GM21619 (cell line): ENCODE results near the gene SORCS2.

ENCODE experiments used
- ATAC-seq: cut with Tn5 transposase; IDR thresholded peaks from one replicate; pipeline ENCODE4 v1.9.1; 2021; ENCODE audit not compliant: unreplicated experiment

The SORCS2 gene

GRCh38 chr4:7461230-7461629 is 268.9 kb downstream of the SORCS2 start:
- no peak for ATAC-seq

GRCh38 chr4:7462509-7462971 is 270.2 kb downstream of the SORCS2 start:
- no peak for ATAC-seq

GRCh38 chr4:7463566-7464258 is 271.4 kb downstream of the SORCS2 start:
- no peak for ATAC-seq

- ATAC-seq, result no peak
Observed at GRCh38 chr4:7464259-7464655, 271.9 kb downstream of the SORCS2 start.

- ATAC-seq, result no peak
Observed at GRCh38 chr4:7465017-7465416, 272.7 kb downstream of the SORCS2 start.

- ATAC-seq, result no peak
Observed at GRCh38 chr4:7466215-7466614, 273.9 kb downstream of the SORCS2 start.

- ATAC-seq, result no peak
Observed at GRCh38 chr4:7466904-7467303, 274.6 kb downstream of the SORCS2 start.

GRCh38 chr4:7467471-7467870 is 275.1 kb downstream of the SORCS2 start:
- ATAC-seq, result no peak

- ATAC-seq, result no peak
Observed at GRCh38 chr4:7469023-7469422, 276.7 kb downstream of the SORCS2 start.

- ATAC-seq, result no peak
Observed at GRCh38 chr4:7470111-7470510, 277.8 kb downstream of the SORCS2 start.

GRCh38 chr4:7470522-7471128 is 278.3 kb downstream of the SORCS2 start:
- ATAC-seq, result no peak

- ATAC-seq, result no peak
Observed at GRCh38 chr4:7472442-7473013, 280.2 kb downstream of the SORCS2 start.

GRCh38 chr4:7473081-7473480 is 280.7 kb downstream of the SORCS2 start:
- ATAC-seq, result no peak

GRCh38 chr4:7474320-7474719 is 282.0 kb downstream of the SORCS2 start:
- no peak for ATAC-seq

- no peak for ATAC-seq
Observed at GRCh38 chr4:7475207-7475606, 282.9 kb downstream of the SORCS2 start.

GRCh38 chr4:7476820-7477219 is 284.5 kb downstream of the SORCS2 start:
- ATAC-seq, result no peak

- ATAC-seq, result no peak
Observed at GRCh38 chr4:7477695-7478094, 285.4 kb downstream of the SORCS2 start.

GRCh38 chr4:7478665-7479064 is 286.3 kb downstream of the SORCS2 start:
- ATAC-seq, result no peak

GRCh38 chr4:7480423-7480822 is 288.1 kb downstream of the SORCS2 start:
- no peak for ATAC-seq

- no peak for ATAC-seq
Observed at GRCh38 chr4:7481227-7481626, 288.9 kb downstream of the SORCS2 start.

GRCh38 chr4:7485096-7485495 is 292.8 kb downstream of the SORCS2 start:
- ATAC-seq, result no peak

- no peak for ATAC-seq
Observed at GRCh38 chr4:7486101-7486500, 293.8 kb downstream of the SORCS2 start.
